HepG2 (cell line): ENCODE measurements around the gene HBG1. TPM values are rescaled to one million over a fixed set of nuclear protein-coding genes. Genes with fewer than 3 reads are reported as not detected.

Experiments
- ATAC-seq: fragments of 200-7000 bp; cut with Tn5 transposase; 3 replicates; pipeline ENCODE4 v1.9.1; 2020; ENCODE audit warnings: mild to moderate bottlenecking, moderate library complexity
- BruUV-seq: library from RNA; stranded (reverse); fragments of 400-500 nt; replicated peaks from 2 replicates; lab custom pipeline; 2021; lab: Mats Ljungman, UMichigan
- CTCF ChIA-PET: fragments of 300-600 bp; formaldehyde crosslinking; extraction: SDS; loops from one replicate; lab custom pipeline; 2021; ENCODE audit warnings: low total read pairs, inconsistent platforms, low intra/inter-chr PET ratio; lab: Yijun Ruan, JAX
- POLR2A ChIA-PET: fragments of 350-600 bp; sonication (Branson Sonifier 250); formaldehyde crosslinking; loops from one replicate; lab custom pipeline; 2020; ENCODE audit warnings: antibody characterized with exemption, inconsistent platforms; lab: Yijun Ruan, JAX
- DNase-seq: peaks from one replicate; pipeline ENCODE4 v3.0.0-alpha.2; 2015; ENCODE audit warnings: low spot score
- FAIRE-seq: peaks from 3 replicates; lab custom pipeline; 2011; peaks lifted over from hg19 to GRCh38; lab: Jason Lieb, UNC
- H2AFZ ChIP-seq: one replicate; pipeline ENCODE4 v1.6.1; 2011; ENCODE audit warnings: low read length, inconsistent platforms
- H3K27ac ChIP-seq: fragments of 300-600 bp; 3 replicates; pipeline ENCODE4 v1.8.0; 2011; ENCODE audit warnings: mixed run types, mild to moderate bottlenecking, mixed read lengths, low read length, inconsistent platforms; ENCODE audit not compliant: insufficient read depth; ENCODE audit errors: extremely low read length
- H3K27me3 ChIP-seq, 2 experiments: fragments of 200-600 bp in 1 of 2; 2 replicates in 1 of 2; 3 replicates in 1 of 2; pipeline versions ENCODE4 v1.6.0 to v1.8.0; 2011; ENCODE audit warnings: low read length in 2 of 2, mild to moderate bottlenecking in 2 of 2, moderate library complexity in 2 of 2, inconsistent platforms in 1 of 2; ENCODE audit not compliant: insufficient read depth in 2 of 2, control insufficient read depth in 1 of 2
- H3K36me3 ChIP-seq, 2 experiments: fragments of 200-600 bp in 1 of 2; replicated peaks in 1 of 2; 2 replicates in 1 of 2; 3 replicates in 1 of 2; pipeline versions ENCODE4 v1.5.1 to v1.8.0; 2011; ENCODE audit warnings: low read length in 2 of 2, inconsistent platforms in 1 of 2; ENCODE audit not compliant: insufficient read depth in 2 of 2, control insufficient read depth in 1 of 2
- H3K4me1 ChIP-seq: 2 replicates; pipeline ENCODE4 v1.5.1; 2012; ENCODE audit warnings: low read length, inconsistent platforms; ENCODE audit not compliant: insufficient read depth
- H3K4me2 ChIP-seq: 2 replicates; pipeline ENCODE4 v1.6.0; 2011; ENCODE audit warnings: low read depth, low read length, inconsistent platforms
- H3K4me3 ChIP-seq, 3 experiments: fragments of 200-600 bp in 1 of 3; sonication (generic), shearing (Covaris generic) in 1 of 3; replicated peaks in 1 of 3; 2 replicates each; pipeline ENCODE4 v1.5.1; 2011 to 2016; ENCODE audit warnings: low read length in 3 of 3, inconsistent platforms in 2 of 3, low read depth in 2 of 3, mild to moderate bottlenecking in 2 of 3, control low read depth in 1 of 3, mixed read lengths in 1 of 3; ENCODE audit not compliant: insufficient read depth in 1 of 3
- H3K79me2 ChIP-seq: one replicate; pipeline ENCODE4 v1.6.1; 2011; ENCODE audit warnings: low read length, inconsistent platforms; ENCODE audit not compliant: insufficient read depth
- H3K9ac ChIP-seq: 2 replicates; pipeline ENCODE4 v1.6.0; 2011; ENCODE audit warnings: mild to moderate bottlenecking, low read depth, low read length, inconsistent platforms; ENCODE audit not compliant: insufficient read depth
- H3K9me3 ChIP-seq: 2 replicates; pipeline ENCODE4 v1.5.1; 2012; ENCODE audit warnings: mild to moderate bottlenecking, low read length
- H4K20me1 ChIP-seq: 2 replicates; pipeline ENCODE4 v1.6.0; 2011; ENCODE audit warnings: inconsistent platforms, mild to moderate bottlenecking, low read length, moderate library complexity; ENCODE audit not compliant: insufficient read depth
- AGO1 ChIP-seq: fragments of 200-400 bp; formaldehyde crosslinking; IDR thresholded peaks from 2 replicates; pipeline ENCODE4 v1.6.1; 2017; ENCODE audit warnings: mild to moderate bottlenecking, low read depth, low read length, moderate library complexity; ENCODE audit not compliant: poor library complexity, severe bottlenecking
- ESRRA ChIP-seq: sonication (generic); formaldehyde crosslinking; IDR thresholded peaks from 2 replicates; pipeline ENCODE4 v1.5.1; 2020; ENCODE audit warnings: mild to moderate bottlenecking, low read depth, missing genetic modification reagents
- GATA4 ChIP-seq: sonication (generic); IDR thresholded peaks from 2 replicates; pipeline ENCODE4 v1.6.1; 2016; ENCODE audit warnings: antibody characterized with exemption, low read depth, borderline replicate concordance
- GFI1 ChIP-seq: sonication (generic); formaldehyde crosslinking; IDR thresholded peaks from 2 replicates; pipeline ENCODE4 v1.5.0; 2020; ENCODE audit warnings: missing genetic modification reagents, mild to moderate bottlenecking, borderline replicate concordance
- HES4 ChIP-seq: sonication (generic); formaldehyde crosslinking; IDR thresholded peaks from 2 replicates; pipeline ENCODE4 v1.9.0; 2021; ENCODE audit warnings: mild to moderate bottlenecking, missing genetic modification reagents, borderline replicate concordance
- KMT2B ChIP-seq: IDR thresholded peaks from 2 replicates; pipeline ENCODE4 v1.6.1; 2016; ENCODE audit warnings: missing genetic modification reagents, missing compliant biosample characterization
- RFX3 ChIP-seq: IDR thresholded peaks from 2 replicates; pipeline ENCODE4 v1.6.1; 2016; ENCODE audit warnings: missing biosample characterization, missing genetic modification reagents
- SP1 ChIP-seq, 2 experiments: fragments of 450-650 bp in 1 of 2; sonication (generic) in 1 of 2; formaldehyde crosslinking in 1 of 2; IDR thresholded peaks; 2 replicates each; pipeline versions ENCODE4 v1.4.0 to v1.6.1; 2016 to 2020; ENCODE audit warnings: missing genetic modification reagents in 1 of 2
- SPEN ChIP-seq: sonication (generic); formaldehyde crosslinking; IDR thresholded peaks from 2 replicates; pipeline ENCODE4 v1.5.1; 2020; ENCODE audit warnings: low read depth, mild to moderate bottlenecking, missing genetic modification reagents
- TBL1XR1 ChIP-seq: fragments of 150-350 bp; IDR thresholded peaks from 2 replicates; pipeline ENCODE4 v1.6.1; 2014; ENCODE audit warnings: borderline replicate concordance, low read length; ENCODE audit not compliant: partially characterized antibody
- ZIK1 ChIP-seq: sonication (generic); formaldehyde crosslinking; IDR thresholded peaks from 2 replicates; pipeline ENCODE4 v1.5.0; 2020; ENCODE audit warnings: mild to moderate bottlenecking, low read depth, missing genetic modification reagents, borderline replicate concordance
- ZMYM2 ChIP-seq: sonication (generic); formaldehyde crosslinking; IDR thresholded peaks from 2 replicates; pipeline ENCODE4 v1.8.0; 2022; ENCODE audit warnings: mild to moderate bottlenecking, missing genetic modification reagents
- ZNF577 ChIP-seq: sonication (generic); formaldehyde crosslinking; IDR thresholded peaks from 2 replicates; pipeline ENCODE4 v1.4.0; 2020; ENCODE audit warnings: mild to moderate bottlenecking, low read depth, missing genetic modification reagents, borderline replicate concordance
- ZNF678 ChIP-seq: sonication (generic); formaldehyde crosslinking; IDR thresholded peaks from 2 replicates; pipeline ENCODE4 v1.4.0; 2020; ENCODE audit warnings: mild to moderate bottlenecking, missing genetic modification reagents
- ZNF790 ChIP-seq: sonication (generic); formaldehyde crosslinking; IDR thresholded peaks from 2 replicates; pipeline ENCODE4 v1.8.0; 2022; ENCODE audit warnings: missing genetic modification reagents, mild to moderate bottlenecking, borderline replicate concordance
- ZNF800 ChIP-seq: sonication (generic); formaldehyde crosslinking; IDR thresholded peaks from 2 replicates; pipeline ENCODE4 v1.4.0; 2020; ENCODE audit warnings: missing genetic modification reagents
- ZNF83 ChIP-seq: sonication (generic); formaldehyde crosslinking; IDR thresholded peaks from 2 replicates; pipeline ENCODE4 v1.4.0; 2020; ENCODE audit warnings: missing genetic modification reagents, mild to moderate bottlenecking, borderline replicate concordance
- WGBS: methylation state at CpG from one replicate; pipeline ENCODE4 v1.1.6; 2017; ENCODE audit warnings: low lambda C conversion rate; 5-methylcytosine and 5-hydroxymethylcytosine counted together
- in situ Hi-C: cut with HindIII; loops from 2 replicates; pipeline ENCODE4 v1.10.0; 2017; ENCODE audit warnings: low pct_unique_long_range_greater_than_20kb; ENCODE audit not compliant: extremely low pct_ligation_motif_present
- intact Hi-C: fragments of 100-400 bp; cut with micrococcal nuclease; formaldehyde crosslinking; loops from one replicate; pipeline ENCODE4 v1.10.0; 2022; ENCODE audit not compliant: unreplicated experiment
- polyA plus RNA-seq, 8 experiments: library from polyadenylated mRNA; depleted of rRNA in 3 of 8; stranded (reverse) in 7 of 8; unstranded in 1 of 8; fragments of >200 nt; fragmentation: Illumina TruSeq in 4 of 8; extraction: Trizol in 4 of 8; gene quantifications; 2 replicates each; pipeline versions ENCODE4 v1.2.1 to v1.2.3, GENCODE V29; 2011 to 2016; ENCODE audit warnings: low read depth in 4 of 8, missing spikeins in 1 of 8, mixed read lengths in 1 of 8; ENCODE audit not compliant: insufficient read depth in 1 of 8
- total RNA-seq, 5 experiments: library from RNA; depleted of rRNA; stranded (reverse); fragments of >200 nt; fragmentation: Illumina TruSeq; extraction: Trizol; gene quantifications; 2 replicates each; pipeline ENCODE4 v1.2.3, GENCODE V29; 2016; ENCODE audit warnings: low read depth in 1 of 5

HBG1 gene
- total and polyA plus RNA-seq, 2 of the 13 experiments (the other 11 are each of a cell fraction or from before 2014, with no cell fraction given) = not detected

GRCh38 chr11:5276697-5277096, 27.0 kb upstream of the HBG1 start:
- CTCF ChIA-PET = no interaction called here
- H3K79me2 ChIP-seq = no peaks in the 10 kb centered on the region
- WGBS = 6% methylated on average over 2 of the region's 2 CpGs

GRCh38 chr11:5275369-5276110, 25.9 kb upstream of the HBG1 start:
- WGBS = 12% methylated on average over 6 of the region's 6 CpGs
- DNase-seq (no peak), ATAC-seq (no peak), FAIRE-seq (no peak)
- Histone ChIP-seq H3K27me3 (no peaks in the 10 kb centered on the region), H3K9ac (no peak overlapping the region), H3K4me1 (no peaks in the 10 kb centered on the region), H3K4me2 (no peak overlapping the region), H2AFZ (no peak overlapping the region), H3K9me3 (no peaks in the 10 kb centered on the region), H3K27ac (no peak overlapping the region), H3K79me2 (no peaks in the 10 kb centered on the region), H3K4me3 (no peak overlapping the region), H4K20me1 (no peaks in the 10 kb centered on the region), H3K36me3 (no peaks in the 10 kb centered on the region)
- intact Hi-C loops (no loop called here), in situ Hi-C loops (no loop called here)
- ChIA-PET POLR2A (no interaction called here), CTCF (no interaction called here)
- no TSS peak for BruUV-seq
- TF ChIP-seq ZNF577 (CRISPR knock-in tag) (no peak), ZMYM2 (CRISPR knock-in tag) (no peak), ZNF800 (CRISPR knock-in tag) (no peak), ZIK1 (no peak), ESRRA (CRISPR knock-in tag) (no peak), RFX3 (CRISPR knock-in tag) (no peak), HES4 (CRISPR knock-in tag) (no peak), AGO1 (no peak), TBL1XR1 (no peak), ZNF83 (CRISPR knock-in tag) (no peak), SPEN (CRISPR knock-in tag) (no peak), ZNF790 (CRISPR knock-in tag) (no peak)

More at GRCh38 chr11:5276697-5277096, 27.0 kb upstream of the HBG1 start:
- no peaks in the 10 kb centered on the region for H3K4me1 ChIP-seq
- ATAC-seq = no peak
- no peak for DNase-seq
- H2AFZ ChIP-seq = no peak overlapping the region
- H3K9ac ChIP-seq = no peak overlapping the region
- no peaks in the 10 kb centered on the region for H3K36me3 ChIP-seq
- no peak overlapping the region for H3K27ac ChIP-seq
- H3K27me3 ChIP-seq = no peaks in the 10 kb centered on the region
- H4K20me1 ChIP-seq = no peaks in the 10 kb centered on the region
- TF ChIP-seq KMT2B (CRISPR knock-in tag) (no peak), SP1 (IDR thresholded peaks at IDR 0.05) (no peak), SP1 (CRISPR knock-in tag; IDR thresholded peaks at IDR 0.05) (no peak), ZNF678 (CRISPR knock-in tag) (no peak), GFI1 (CRISPR knock-in tag) (no peak), GATA4 (no peak)
- no peaks in the 10 kb centered on the region for H3K9me3 ChIP-seq
- H3K4me2 ChIP-seq = no peak overlapping the region
- H3K4me3 ChIP-seq = no peak overlapping the region
- BruUV-seq = no TSS peak
- in situ Hi-C loops (no loop called here), intact Hi-C loops (no loop called here)
- POLR2A ChIA-PET = no interaction called here
- no peak for FAIRE-seq
